Mucosa of stomach (tissue), 1 donor: Measurements from ENCODE around the gene PRCD.

ENCODE experiments used
- H3K27me3 ChIP-seq: one replicate; pipeline ENCODE4 v1.7.0; 2013; ENCODE audit warnings: mild to moderate bottlenecking, low read length; ENCODE audit not compliant: control insufficient read depth, insufficient read depth
- H3K36me3 ChIP-seq: one replicate; pipeline ENCODE4 v1.7.0; 2013; ENCODE audit warnings: low read length; ENCODE audit not compliant: control insufficient read depth, insufficient read depth
- H3K4me1 ChIP-seq: one replicate; pipeline ENCODE4 v1.7.0; 2013; ENCODE audit warnings: mild to moderate bottlenecking, low read length; ENCODE audit not compliant: control insufficient read depth, insufficient read depth
- H3K4me3 ChIP-seq: one replicate; pipeline ENCODE4 v1.7.0; 2013; ENCODE audit warnings: low read length
- H3K9ac ChIP-seq: one replicate; pipeline ENCODE4 v1.7.0; 2013; ENCODE audit warnings: mild to moderate bottlenecking, low read length, moderate library complexity
- H3K9me3 ChIP-seq: one replicate; pipeline ENCODE4 v1.7.0; 2013; ENCODE audit warnings: mild to moderate bottlenecking, low read length, moderate library complexity; ENCODE audit not compliant: control insufficient read depth
- donor health status: Pancreatic carcinoma.

PRCD gene

GRCh38 chr17:76593959-76594358, 54.1 kb downstream of the PRCD start:
- Histone ChIP-seq H3K4me3 (no peak overlapping the region), H3K4me1 (peaks cover 16% of the 10 kb centered on the region), H3K9me3 (no peaks in the 10 kb centered on the region), H3K27me3 (no peaks in the 10 kb centered on the region), H3K36me3 (no peaks in the 10 kb centered on the region), H3K9ac (no peak overlapping the region)

GRCh38 chr17:76594690-76595089, 54.8 kb downstream of the PRCD start:
- no peaks in the 10 kb centered on the region for H3K27me3 ChIP-seq
- no peaks in the 10 kb centered on the region for H3K9me3 ChIP-seq
- H3K36me3 ChIP-seq: no peaks in the 10 kb centered on the region
- H3K4me1 ChIP-seq: peaks cover 16% of the 10 kb centered on the region
- no peak overlapping the region for H3K9ac ChIP-seq
- no peak overlapping the region for H3K4me3 ChIP-seq
